Motor neuron (in vitro differentiated cells): ENCODE results near the gene RTKN. TPM values are rescaled to one million over a fixed set of nuclear protein-coding genes. Genes with fewer than 3 reads are reported as not detected.
A peak's percentile ranks its signal among the peaks of the same experiment; 100 is the strongest.
"Not testable (repeated sequence)": the region's sequence is repeated elsewhere in the genome, so short reads cannot be mapped to it uniquely, and the experiment has no call there.

Experiments used
- ATAC-seq, 8 experiments: fragments of 200-7000 bp; cut with Tn5 transposase; replicated peaks in 6 of 8; 2 replicates each; pipeline ENCODE4 v1.8.0; 2021; ENCODE audit warnings: mild to moderate bottlenecking in 8 of 8, moderate library complexity in 8 of 8
- H3K27ac ChIP-seq, 2 donors: fragments of 250-450 bp; sonication (Bioruptor Pico); 2 replicates each; pipeline ENCODE4 v1.9.0; 2021; ENCODE audit warnings: antibody characterized with exemption in 2 of 2, mild to moderate bottlenecking in 2 of 2, moderate library complexity in 1 of 2
- H3K4me1 ChIP-seq, 2 donors: fragments of 250-450 bp; sonication (Bioruptor Pico); replicated peaks in 1 of 2; 2 replicates each; pipeline ENCODE4 v1.6.1; 2021; ENCODE audit warnings: antibody characterized with exemption in 2 of 2, mild to moderate bottlenecking in 2 of 2, moderate library complexity in 1 of 2
- H3K4me3 ChIP-seq, 5 donors: fragments of 250-450 bp; sonication (Bioruptor Pico); 2 replicates each; pipeline ENCODE4 v1.9.0; 2021; ENCODE audit warnings: antibody characterized with exemption in 5 of 5, mild to moderate bottlenecking in 5 of 5, moderate library complexity in 4 of 5
- WGBS, 10 experiments: fragments of 450-650 bp; shearing (Covaris generic); methylation state at CpG; one replicate each; pipeline ENCODE4 v1.0.0; 2022; 5-methylcytosine and 5-hydroxymethylcytosine counted together
- in situ Hi-C, 9 experiments: fragments of 400-800 bp; cut with MboI; loops; one replicate each; pipeline ENCODE4 v1.15.0; 2021; ENCODE audit warnings: low sequenced_read_pairs in 9 of 9, low pct_unique_long_range_greater_than_20kb in 2 of 9; ENCODE audit not compliant: unreplicated experiment in 9 of 9
- total RNA-seq, 8 experiments: library from RNA; unstranded; fragments of 300-600 nt; gene quantifications; 2 replicates each; pipeline versions ENCODE4 v1.2.3 to v1.2.4, GENCODE V29; 2022

Gene RTKN
- total RNA-seq, 8 experiments from 2014 or later = 1.4 to 33.2 (median 9.7) TPM

DNA sequence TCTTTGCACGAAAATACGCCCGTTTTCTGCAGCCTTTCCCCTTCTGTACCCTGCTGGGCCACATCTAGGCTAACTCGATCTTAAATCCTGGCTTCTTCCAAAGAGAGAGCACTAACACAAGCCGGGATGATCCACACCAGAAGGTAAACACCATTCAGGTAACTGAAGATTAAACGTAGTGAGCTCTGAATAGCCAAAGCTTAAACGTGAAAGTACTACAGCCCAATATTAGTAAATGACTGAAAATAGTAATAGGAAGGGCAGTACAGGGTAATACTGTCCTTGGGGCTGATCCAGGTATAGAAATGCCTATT is 31.2 kb upstream of the RTKN start:
- Histone ChIP-seq H3K27ac (peak overlapping the region; percentile 82 to 95), H3K4me3 (peak overlapping the region; percentile 51 to 80 (median 57)), H3K4me1 (peaks cover 13 to 14% of the 10 kb centered on the region in 2 donors)
- ATAC-seq = peak in 1 of 8 experiments; percentile 1
- 0 to 30% (median 13%) methylated on average over 1 to 6 of the region's 7 CpGs; no CpG with 5 or more reads in 4 of the 10 experiments for WGBS, 10 experiments
- in situ Hi-C loops = no loop called here

DNA sequence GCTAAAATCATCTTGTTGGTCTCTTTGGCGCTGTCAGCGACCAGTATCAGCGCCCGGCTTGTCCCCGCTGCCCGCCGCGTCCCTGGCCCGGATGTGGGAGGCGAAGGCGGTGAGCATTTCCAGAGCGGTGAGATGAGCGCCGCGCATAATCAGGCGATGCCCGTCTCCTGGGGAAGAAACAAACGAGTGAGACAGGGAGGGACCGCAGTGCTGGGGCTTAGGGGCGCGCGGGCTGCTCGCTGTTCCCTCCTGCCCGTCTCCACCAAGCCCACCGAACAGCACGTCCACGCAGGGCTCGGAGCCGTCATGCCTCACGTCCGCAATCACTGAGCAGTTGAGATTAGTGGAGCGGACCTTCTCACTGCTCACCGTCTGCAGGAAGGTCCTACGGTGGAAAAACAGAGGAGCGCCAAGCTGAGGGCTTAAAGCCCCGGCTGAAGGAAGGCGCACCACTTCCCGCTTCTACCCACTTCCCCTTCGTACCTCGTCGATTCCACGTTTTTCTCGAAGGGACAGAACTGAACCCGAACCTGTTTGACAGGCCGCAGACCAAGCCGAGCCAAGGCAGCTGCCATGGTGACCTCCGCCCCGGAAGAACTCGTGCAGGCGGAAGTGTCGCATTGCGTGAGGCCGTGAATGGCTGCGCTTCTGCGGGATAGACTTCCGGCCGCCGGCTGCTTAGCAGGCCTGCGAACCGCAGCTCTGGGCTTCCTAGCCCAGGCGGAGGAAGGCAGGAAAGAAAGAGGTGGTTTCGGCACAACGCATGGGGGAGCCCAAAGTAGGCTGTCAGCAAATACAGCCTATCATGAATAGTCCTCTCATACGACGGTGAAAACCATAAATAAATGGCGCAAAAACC is 30.6 kb upstream of the RTKN start, which contains the start of gene MRPL53:
TSS of gene MRPL53 (minus strand) at position 595 of the 859 bp plus-strand sequence. CDS start at position 575, 20 bp downstream.
- peaks cover 13 to 14% of the 10 kb centered on the region in 2 donors for H3K4me1 ChIP-seq
- in situ Hi-C loops = no loop called here
- WGBS, 10 experiments = 0 to 10% (median 1%) methylated on average over 2 to 33 of the region's 66 CpGs; no CpG with 5 or more reads in 4 of the 10 experiments
- ATAC-seq = peak; percentile 91 to 96 (median 95)
- peak within 1 kb of the TSS; percentile 82 to 95 for H3K27ac ChIP-seq
- peak within 1 kb of the TSS; percentile 51 to 80 (median 57) for H3K4me3 ChIP-seq

- peak in 1 of 8 experiments; percentile 1 for ATAC-seq
- peak overlapping the region; percentile 51 to 80 (median 57) for H3K4me3 ChIP-seq
- in situ Hi-C loops = no loop called here
These were observed 29.8 kb upstream of the RTKN start for GRCh38 chr2:74471332-74472065.

GRCh38 chr2:74470742-74471141 is 29.0 kb upstream of the RTKN start:
- ATAC-seq, H3K27ac ChIP-seq, in situ Hi-C loops, H3K4me3 ChIP-seq: not testable (repeated sequence)
- WGBS, 10 experiments = 92 to 100% (median 98%) methylated on average over 1 to 9 of the region's 12 CpGs
- H3K4me1 ChIP-seq = peaks cover 13 to 20% of the 10 kb centered on the region in 2 donors

More at GRCh38 chr2:74471332-74472065, 29.8 kb upstream of the RTKN start:
- WGBS, 10 experiments = 0 to 95% (median 47%) methylated on average over 2 to 12 of the region's 16 CpGs; no CpG with 5 or more reads in 1 of the 10 experiments
- Histone ChIP-seq H3K27ac (peak overlapping the region; percentile 82 to 95), H3K4me1 (peaks cover 13 to 14% of the 10 kb centered on the region in 2 donors)

- ATAC-seq = peak in 6 of 8 experiments; percentile 1 to 4 (median 2)
- H3K27ac ChIP-seq = peak overlapping the region; percentile 78 to 88
These were observed 22.7 kb upstream of the RTKN start for GRCh38 chr2:74464406-74464805.

DNA sequence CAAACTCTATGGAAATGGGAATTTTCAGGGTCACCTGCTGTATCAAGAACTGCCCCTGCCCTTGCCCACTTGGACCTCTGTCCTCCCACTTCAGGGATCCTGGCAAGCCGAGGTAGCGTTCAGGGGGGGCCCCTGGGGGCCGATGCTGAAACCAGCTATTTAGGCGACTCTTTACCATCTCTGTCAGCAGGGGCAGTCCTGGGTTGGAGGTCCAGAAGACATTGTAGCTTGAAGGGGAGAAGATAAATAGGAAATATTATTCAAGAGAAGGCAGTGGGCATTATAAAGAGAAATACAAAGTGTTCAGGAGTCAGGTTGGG is 21.0 kb upstream of the RTKN start:
- 20 to 90% (median 60%) methylated on average over 1 to 2 of the region's 4 CpGs; no CpG with 5 or more reads in 6 of the 10 experiments for WGBS, 10 experiments
- in situ Hi-C loops = no loop called here
- Histone ChIP-seq H3K27ac (no peak overlapping the region), H3K4me3 (no peak overlapping the region), H3K4me1 (peaks cover 11 to 16% of the 10 kb centered on the region in 2 donors)
- no peak for ATAC-seq

More at GRCh38 chr2:74464406-74464805, 22.7 kb upstream of the RTKN start:
- peaks cover 8 to 16% of the 10 kb centered on the region in 2 donors for H3K4me1 ChIP-seq
- peak overlapping the region; percentile 75 to 98 (median 90) for H3K4me3 ChIP-seq
- WGBS, 10 experiments = 0 to 9% methylated on average over 1 to 11 of the region's 13 CpGs; no CpG with 5 or more reads in 8 of the 10 experiments
- in situ Hi-C loops = no loop called here

GRCh38 chr2:74462054-74462785 is 20.5 kb upstream of the RTKN start:
- WGBS, 10 experiments = 60 to 100% (median 84%) methylated on average over 1 to 11 of the region's 20 CpGs; no CpG with 5 or more reads in 2 of the 10 experiments
- no peak for ATAC-seq
- H3K4me3 ChIP-seq = no peak overlapping the region

GRCh38 chr2:74461187-74462053 is 19.7 kb upstream of the RTKN start:
- no peak for ATAC-seq
- WGBS, 10 experiments = 76 to 98% (median 88%) methylated on average over 1 to 20 of the region's 27 CpGs; no CpG with 5 or more reads in 4 of the 10 experiments
- H3K27ac ChIP-seq = no peak overlapping the region
- H3K4me3 ChIP-seq = no peak overlapping the region
- in situ Hi-C loops = no loop called here
- H3K4me1 ChIP-seq = peaks cover 16 to 20% of the 10 kb centered on the region in 2 donors

More at GRCh38 chr2:74462054-74462785, 20.5 kb upstream of the RTKN start:
- no peak overlapping the region for H3K27ac ChIP-seq
- peaks cover 11 to 16% of the 10 kb centered on the region in 2 donors for H3K4me1 ChIP-seq
- in situ Hi-C loops = no loop called here

DNA sequence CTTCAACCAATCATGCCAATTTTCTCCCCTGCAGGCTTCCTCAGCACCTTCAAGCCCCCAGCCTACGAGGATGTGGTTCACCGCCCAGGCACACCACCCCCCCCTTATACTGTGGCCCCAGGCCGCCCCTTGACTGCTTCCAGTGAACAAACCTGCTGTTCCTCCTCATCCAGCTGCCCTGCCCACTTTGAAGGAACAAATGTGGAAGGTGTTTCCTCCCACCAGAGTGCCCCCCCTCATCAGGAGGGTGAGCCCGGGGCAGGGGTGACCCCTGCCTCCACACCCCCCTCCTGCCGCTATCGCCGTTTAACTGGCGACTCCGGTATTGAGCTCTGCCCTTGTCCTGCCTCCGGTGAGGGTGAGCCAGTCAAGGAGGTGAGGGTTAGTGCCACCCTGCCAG is 18.4 kb upstream of the RTKN start:
- H3K4me1 ChIP-seq = peaks cover 23% of the 10 kb centered on the region in 2 donors
- WGBS, 10 experiments = no CpG with 5 or more reads among the region's 10 CpGs
- ATAC-seq, H3K4me3 ChIP-seq, in situ Hi-C loops, H3K27ac ChIP-seq: not testable (repeated sequence)

- ATAC-seq, in situ Hi-C loops, H3K27ac ChIP-seq: not testable (repeated sequence)
- peak overlapping the region in 3 of 5 donors; percentile 62 to 68 (median 64) for H3K4me3 ChIP-seq
- peaks cover 23% of the 10 kb centered on the region in 2 donors for H3K4me1 ChIP-seq
- 41 to 100% (median 76%) methylated on average over 3 to 8 of the region's 13 CpGs; no CpG with 5 or more reads in 4 of the 10 experiments for WGBS, 10 experiments
These were observed 17.9 kb upstream of the RTKN start for GRCh38 chr2:74459503-74460118.

- peak overlapping the region; percentile 84 to 91 for H3K27ac ChIP-seq
These were observed 17.2 kb upstream of the RTKN start for GRCh38 chr2:74458938-74459363.

More at GRCh38 chr2:74458938-74459363, 17.2 kb upstream of the RTKN start:
- H3K4me1 ChIP-seq = peaks cover 18 to 20% of the 10 kb centered on the region in 2 donors
- peak overlapping the region; percentile 55 to 81 (median 64) for H3K4me3 ChIP-seq
- ATAC-seq = no peak
- in situ Hi-C loops = no loop called here
- 0 to 20% (median 1%) methylated on average over 1 to 9 of the region's 10 CpGs; no CpG with 5 or more reads in 6 of the 10 experiments for WGBS, 10 experiments
